WI38 (cell line): Measurements from ENCODE around the gene OR7A17.

Experiments used
- H3K4me3 ChIP-seq: 2 replicates; pipeline ENCODE4 v1.5.1; 2011; ENCODE audit warnings: low read depth, mild to moderate bottlenecking, control low read depth, low read length
- CTCF ChIP-seq: IDR thresholded peaks from 2 replicates; pipeline ENCODE4 v1.5.1; 2012; ENCODE audit warnings: low read depth, mild to moderate bottlenecking, control low read depth, low read length

The OR7A17 gene

GRCh38 chr19:14889994-14890642 lies 4.2 kb upstream of the OR7A17 start:
- no peak overlapping the region for H3K4me3 ChIP-seq
- TF ChIP-seq CTCF: no peak

- TF ChIP-seq CTCF: no peak
These were observed 14.2 kb downstream of the OR7A17 start for GRCh38 chr19:14871619-14872230.

GRCh38 chr19:14868497-14868896 lies 17.4 kb downstream of the OR7A17 start:
- no peak for TF ChIP-seq CTCF
- no peak overlapping the region for H3K4me3 ChIP-seq

More at GRCh38 chr19:14871619-14872230, 14.2 kb downstream of the OR7A17 start:
- no peak overlapping the region for H3K4me3 ChIP-seq

GRCh38 chr19:14848822-14849221 lies 37.1 kb downstream of the OR7A17 start, which contains the start of gene OR7A10:
OR7A10 (minus strand) TSS chr19:14848922; CDS start chr19:14841877, 7,045 bp downstream.
- no peak within 1 kb of the TSS for H3K4me3 ChIP-seq
- no peak for TF ChIP-seq CTCF

GRCh38 chr19:14843578-14843977 lies 42.4 kb downstream of the OR7A17 start:
- no peak for TF ChIP-seq CTCF
- H3K4me3 ChIP-seq: no peak overlapping the region

- H3K4me3 ChIP-seq: no peak overlapping the region
- no peak for TF ChIP-seq CTCF
These were observed 42.8 kb downstream of the OR7A17 start for GRCh38 chr19:14843169-14843568.

GRCh38 chr19:14840206-14840605 lies 45.7 kb downstream of the OR7A17 start:
- H3K4me3 ChIP-seq: no peak overlapping the region

More at GRCh38 chr19:14840206-14840605, 45.7 kb downstream of the OR7A17 start:
- TF ChIP-seq CTCF: no peak
